ENCODE results near the gene SLX4IP. TPM values are rescaled to one million over a fixed set of nuclear protein-coding genes. Genes with fewer than 3 reads are reported as not detected.

SLX4IP gene
- total and polyA plus RNA-seq, 3 experiments from 2014 or later, result 1.5 to 8.0 (median 7.0) TPM

DNA sequence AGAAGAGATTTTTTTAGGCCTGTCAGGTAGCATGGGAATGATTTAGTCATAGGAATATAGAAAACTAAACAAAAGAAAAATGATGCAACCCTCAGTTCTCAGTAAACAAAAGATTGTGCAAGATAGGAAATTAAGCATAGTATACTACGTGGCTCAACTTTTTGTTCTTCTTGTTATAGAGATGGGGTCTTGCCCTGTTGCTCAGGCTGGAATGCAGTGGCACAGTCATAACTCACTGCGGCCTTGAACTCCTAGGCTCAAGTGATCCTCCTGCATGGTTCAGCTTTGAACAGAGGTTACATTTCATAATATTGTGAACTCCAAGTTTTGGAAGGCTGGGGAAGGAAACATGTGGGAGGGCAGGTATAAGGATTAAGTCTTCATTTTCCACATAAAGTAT, 28.5 kb downstream of the SLX4IP start:
- Histone ChIP-seq H3K9me3 (ENCODE audit: low read length) (no peaks in the 10 kb centered on the region), H3K27ac (ENCODE audit: low read depth, low read length) (no peak overlapping the region), H3K4me1 (ENCODE audit: insufficient read depth, low read length) (no peaks in the 10 kb centered on the region), H3K36me3 (ENCODE audit: insufficient read depth, low read length) (no peaks in the 10 kb centered on the region), H3K27me3 (ENCODE audit: insufficient read depth, low read length, poor library complexity, severe bottlenecking) (no peaks in the 10 kb centered on the region), H3K4me3 (ENCODE audit: low read length) (no peak overlapping the region)
- Mint-ChIP-seq H3K27ac (no peak overlapping the region), H3K9me3 (peaks cover 0 to 2% (median 1%) of the 10 kb centered on the region in 5 donors), H3K4me3 (no peak overlapping the region), H3K27me3 (no peaks in the 10 kb centered on the region), H3K36me3 (peaks cover 16 to 31% (median 17%) of the 10 kb centered on the region in 3 donors), H3K4me1 (peaks cover 0 to 16% (median 4%) of the 10 kb centered on the region in 3 donors)
- ChIA-PET CTCF (no interaction called here), POLR2A (no interaction called here)
- DNase-seq, result no peak

DNA sequence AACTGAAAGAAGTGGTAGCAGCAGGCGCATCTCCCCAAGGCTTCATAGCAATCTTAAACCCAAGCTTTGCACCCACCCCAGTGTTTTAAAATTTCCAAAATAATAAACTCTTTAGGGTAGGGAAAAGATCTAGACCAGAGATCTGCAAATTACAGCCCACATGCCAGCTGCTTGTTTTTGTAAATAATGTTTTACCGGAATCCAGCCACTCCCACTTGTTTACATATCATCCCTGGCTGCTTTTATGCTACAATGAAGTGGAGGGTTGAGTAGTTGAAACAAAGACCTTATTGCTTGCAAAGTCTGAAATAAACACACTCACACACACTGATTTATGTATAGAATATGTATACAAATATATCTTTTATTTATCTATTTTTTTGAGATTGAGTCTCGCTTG, 30.0 kb downstream of the SLX4IP start:
- Mint-ChIP-seq H3K36me3 (peaks cover 7 to 24% (median 12%) of the 10 kb centered on the region in 3 donors), H3K9me3 (peaks cover 0 to 2% (median 1%) of the 10 kb centered on the region in 5 donors), H3K4me3 (no peak overlapping the region), H3K27ac (no peak overlapping the region), H3K4me1 (peaks cover 0 to 16% (median 7%) of the 10 kb centered on the region in 3 donors), H3K27me3 (no peaks in the 10 kb centered on the region)
- Histone ChIP-seq H3K4me1 (ENCODE audit: insufficient read depth, low read length) (no peaks in the 10 kb centered on the region), H3K27ac (ENCODE audit: low read depth, low read length) (no peak overlapping the region), H3K27me3 (ENCODE audit: insufficient read depth, low read length, poor library complexity, severe bottlenecking) (no peaks in the 10 kb centered on the region), H3K4me3 (ENCODE audit: low read length) (no peak overlapping the region), H3K36me3 (ENCODE audit: insufficient read depth, low read length) (no peaks in the 10 kb centered on the region), H3K9me3 (ENCODE audit: low read length) (no peaks in the 10 kb centered on the region)
- CTCF ChIA-PET, result no interaction called here
- POLR2A ChIA-PET, result no interaction called here
- DNase-seq, result no peak

DNA sequence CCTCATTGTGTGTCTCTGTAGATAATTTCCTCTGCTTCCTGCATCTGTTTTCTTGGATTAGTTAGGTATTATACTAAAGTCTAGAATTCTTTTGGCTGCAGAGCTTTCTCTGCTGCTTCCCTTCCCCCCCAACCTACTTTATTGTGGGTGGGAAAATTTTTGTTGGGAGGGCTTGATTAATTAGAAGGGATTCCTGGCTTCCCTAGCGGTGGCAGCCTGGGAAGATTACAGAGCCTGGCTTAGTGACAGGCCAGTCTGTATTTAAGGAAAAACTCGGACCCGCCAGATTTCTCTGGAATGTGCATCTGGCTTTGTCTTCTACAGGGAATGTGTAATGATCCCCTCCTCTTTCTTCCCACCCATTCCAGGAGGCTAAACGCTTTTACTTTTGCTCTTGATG, 31.2 kb downstream of the SLX4IP start:
- no peaks in the 10 kb centered on the region for H3K27me3 ChIP-seq (ENCODE audit: insufficient read depth, low read length, poor library complexity, severe bottlenecking)
- peaks cover 0 to 11% (median 7%) of the 10 kb centered on the region in 3 donors for H3K4me1 Mint-ChIP-seq
- peaks cover 0 to 2% (median 1%) of the 10 kb centered on the region in 5 donors for H3K9me3 Mint-ChIP-seq
- ChIA-PET POLR2A (no interaction called here), CTCF (no interaction called here)
- peak overlapping the region in 1 of 8 donors; percentile 70 for H3K27ac Mint-ChIP-seq
- H3K4me3 ChIP-seq (ENCODE audit: low read length), result no peak overlapping the region
- no peaks in the 10 kb centered on the region for H3K27me3 Mint-ChIP-seq
- peaks cover 7 to 20% (median 11%) of the 10 kb centered on the region in 3 donors for H3K36me3 Mint-ChIP-seq
- no peak for DNase-seq
- no peaks in the 10 kb centered on the region for H3K9me3 ChIP-seq (ENCODE audit: low read length)
- no peaks in the 10 kb centered on the region for H3K4me1 ChIP-seq (ENCODE audit: insufficient read depth, low read length)
- no peak overlapping the region for H3K4me3 Mint-ChIP-seq
- H3K27ac ChIP-seq (ENCODE audit: low read depth, low read length), result no peak overlapping the region
- H3K36me3 ChIP-seq (ENCODE audit: insufficient read depth, low read length), result no peaks in the 10 kb centered on the region

DNA sequence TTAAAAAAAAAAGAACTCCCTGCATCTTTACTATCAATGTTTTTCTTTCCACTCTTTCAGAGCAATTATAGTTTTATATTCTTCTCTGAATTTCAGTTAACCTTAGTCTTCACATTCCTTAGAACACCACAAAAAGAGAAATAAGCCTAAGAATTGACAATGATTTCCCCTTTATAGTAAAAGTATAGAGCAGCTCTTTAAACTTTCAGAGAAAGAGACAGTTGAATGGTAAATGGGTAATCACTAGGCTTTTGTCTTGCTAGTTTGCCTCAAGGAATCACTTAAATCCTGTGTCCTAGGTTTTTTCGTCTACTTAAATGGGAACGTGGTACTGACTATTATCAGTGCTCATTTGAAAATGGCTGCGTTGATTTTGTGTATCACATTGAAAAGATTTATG, 31.8 kb downstream of the SLX4IP start:
- Histone ChIP-seq H3K4me3 (ENCODE audit: low read length) (no peak overlapping the region), H3K4me1 (ENCODE audit: insufficient read depth, low read length) (no peaks in the 10 kb centered on the region), H3K36me3 (ENCODE audit: insufficient read depth, low read length) (no peaks in the 10 kb centered on the region), H3K9me3 (ENCODE audit: low read length) (no peaks in the 10 kb centered on the region), H3K27ac (ENCODE audit: low read depth, low read length) (no peak overlapping the region), H3K27me3 (ENCODE audit: insufficient read depth, low read length, poor library complexity, severe bottlenecking) (no peaks in the 10 kb centered on the region)
- DNase-seq, result no peak
- peaks cover 0 to 2% (median 1%) of the 10 kb centered on the region in 5 donors for H3K9me3 Mint-ChIP-seq
- no peak overlapping the region for H3K4me3 Mint-ChIP-seq
- ChIA-PET POLR2A (no interaction called here), CTCF (no interaction called here)
- H3K36me3 Mint-ChIP-seq, result peaks cover 10 to 20% (median 11%) of the 10 kb centered on the region in 3 donors
- peaks cover 0 to 11% (median 7%) of the 10 kb centered on the region in 3 donors for H3K4me1 Mint-ChIP-seq
- H3K27me3 Mint-ChIP-seq, result no peaks in the 10 kb centered on the region
- no peak overlapping the region for H3K27ac Mint-ChIP-seq

DNA sequence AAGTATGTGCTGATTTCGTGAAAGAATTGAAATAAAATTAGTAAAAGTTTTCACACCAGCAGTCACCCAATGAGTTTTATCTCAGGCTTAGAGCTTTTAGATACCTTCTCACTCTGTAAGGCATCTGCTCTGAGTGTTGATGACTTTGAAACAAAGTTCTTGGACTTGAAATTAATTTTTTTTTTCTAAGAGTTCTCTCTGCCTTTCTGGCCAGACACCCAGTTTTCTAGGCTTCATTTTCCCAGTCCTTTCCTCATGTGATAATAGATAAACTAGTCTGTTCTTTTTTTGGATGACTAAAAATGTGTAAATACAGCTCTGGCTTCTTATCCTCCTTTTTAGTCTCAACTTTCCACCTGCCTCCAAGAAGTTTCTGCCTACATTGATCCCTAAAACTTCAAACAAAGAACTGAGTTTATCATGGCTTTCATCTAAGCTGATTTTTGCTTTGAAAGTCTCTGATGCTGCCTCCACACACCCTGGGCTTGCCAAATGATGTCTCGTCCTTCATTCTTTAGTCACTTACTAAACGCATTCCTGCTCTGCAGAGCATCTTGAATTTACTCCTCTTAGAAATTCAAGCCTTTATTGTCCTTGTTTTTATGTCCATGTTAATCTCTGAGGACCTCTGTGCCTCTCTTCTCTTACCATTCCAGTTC, 32.7 kb downstream of the SLX4IP start:
- Mint-ChIP-seq H3K27me3 (no peaks in the 10 kb centered on the region), H3K27ac (peak overlapping the region in 1 of 8 donors; percentile 19), H3K4me3 (no peak overlapping the region), H3K9me3 (peaks cover 0 to 2% (median 1%) of the 10 kb centered on the region in 5 donors), H3K36me3 (peaks cover 9 to 17% (median 10%) of the 10 kb centered on the region in 3 donors), H3K4me1 (peaks cover 0 to 6% (median 5%) of the 10 kb centered on the region in 3 donors)
- Histone ChIP-seq H3K27me3 (ENCODE audit: insufficient read depth, low read length, poor library complexity, severe bottlenecking) (no peaks in the 10 kb centered on the region), H3K4me3 (ENCODE audit: low read length) (no peak overlapping the region), H3K27ac (ENCODE audit: low read depth, low read length) (no peak overlapping the region), H3K9me3 (ENCODE audit: low read length) (no peaks in the 10 kb centered on the region), H3K4me1 (ENCODE audit: insufficient read depth, low read length) (no peaks in the 10 kb centered on the region), H3K36me3 (ENCODE audit: insufficient read depth, low read length) (no peaks in the 10 kb centered on the region)
- ChIA-PET CTCF (interaction anchor here (0.7 to 1.0 kb wide), 2 partner anchors 12 to 778 kb away, joined by 3 read pairs; no protein-coding TSS in a partner anchor), POLR2A (no interaction called here)
- no peak for DNase-seq

DNA sequence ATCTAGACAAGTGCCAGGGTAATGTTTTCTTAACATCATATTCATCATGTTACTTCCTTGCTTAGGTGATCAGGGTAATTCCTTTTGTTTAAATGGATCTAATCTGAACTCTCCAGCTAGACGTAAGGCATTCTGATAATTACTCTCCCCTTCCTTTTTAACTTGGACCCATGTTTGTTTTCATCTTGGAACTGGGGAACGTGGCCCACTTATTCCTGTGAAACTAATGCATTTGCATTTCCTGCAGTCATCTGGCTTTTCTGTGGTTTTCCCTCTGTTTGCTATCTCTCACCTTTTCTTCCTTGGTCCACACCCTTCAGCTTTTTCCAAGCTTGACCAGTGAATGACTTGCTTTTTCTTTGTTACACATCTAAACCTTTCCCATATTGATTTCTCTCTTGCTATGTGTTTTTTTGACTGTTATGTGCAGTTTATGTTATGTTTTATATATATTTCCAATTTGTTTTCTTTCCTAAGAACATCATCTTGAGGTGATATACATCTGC, 33.3 kb downstream of the SLX4IP start:
- no peaks in the 10 kb centered on the region for H3K27me3 Mint-ChIP-seq
- Histone ChIP-seq H3K27ac (ENCODE audit: low read depth, low read length) (no peak overlapping the region), H3K4me3 (ENCODE audit: low read length) (no peak overlapping the region), H3K4me1 (ENCODE audit: insufficient read depth, low read length) (no peaks in the 10 kb centered on the region), H3K9me3 (ENCODE audit: low read length) (no peaks in the 10 kb centered on the region), H3K36me3 (ENCODE audit: insufficient read depth, low read length) (no peaks in the 10 kb centered on the region), H3K27me3 (ENCODE audit: insufficient read depth, low read length, poor library complexity, severe bottlenecking) (no peaks in the 10 kb centered on the region)
- H3K36me3 Mint-ChIP-seq, result peaks cover 5 to 11% (median 9%) of the 10 kb centered on the region in 3 donors
- ChIA-PET CTCF (interaction anchor here (0.7 to 1.0 kb wide), 2 partner anchors 12 to 778 kb away, joined by 3 read pairs; no protein-coding TSS in a partner anchor), POLR2A (no interaction called here)
- peaks cover 0 to 2% (median 0%) of the 10 kb centered on the region in 5 donors for H3K9me3 Mint-ChIP-seq
- no peak overlapping the region for H3K27ac Mint-ChIP-seq
- DNase-seq, result no peak
- H3K4me1 Mint-ChIP-seq, result peaks cover 4 to 6% (median 5%) of the 10 kb centered on the region in 3 donors
- H3K4me3 Mint-ChIP-seq, result no peak overlapping the region

DNA sequence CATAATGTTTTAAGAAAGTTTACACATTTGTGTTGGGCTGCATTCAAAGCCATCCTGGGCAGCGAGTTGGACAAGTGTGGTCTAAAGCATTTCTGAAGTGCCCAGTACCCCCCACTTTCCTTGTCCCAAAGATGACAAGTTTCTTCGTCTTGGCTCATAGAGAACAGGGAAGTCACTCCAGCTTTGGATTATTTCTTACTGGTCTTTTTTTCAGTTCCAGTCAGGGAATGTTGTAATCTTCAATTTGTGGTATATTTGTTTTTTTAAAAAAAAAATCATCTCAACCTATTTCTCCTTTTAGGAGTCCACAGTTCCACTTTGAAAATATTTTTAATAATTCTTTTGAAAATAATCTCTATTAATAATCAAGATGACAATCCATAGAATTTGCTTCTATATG, 34.0 kb downstream of the SLX4IP start:
- peaks cover 5 to 8% (median 5%) of the 10 kb centered on the region in 3 donors for H3K36me3 Mint-ChIP-seq
- H3K27me3 Mint-ChIP-seq, result no peaks in the 10 kb centered on the region
- H3K4me3 Mint-ChIP-seq, result no peak overlapping the region
- ChIA-PET CTCF (no interaction called here), POLR2A (no interaction called here)
- H3K4me1 Mint-ChIP-seq, result peaks cover 5 to 6% (median 5%) of the 10 kb centered on the region in 3 donors
- Histone ChIP-seq H3K36me3 (ENCODE audit: insufficient read depth, low read length) (no peaks in the 10 kb centered on the region), H3K27ac (ENCODE audit: low read depth, low read length) (no peak overlapping the region), H3K4me3 (ENCODE audit: low read length) (no peak overlapping the region), H3K27me3 (ENCODE audit: insufficient read depth, low read length, poor library complexity, severe bottlenecking) (no peaks in the 10 kb centered on the region), H3K9me3 (ENCODE audit: low read length) (no peaks in the 10 kb centered on the region), H3K4me1 (ENCODE audit: insufficient read depth, low read length) (no peaks in the 10 kb centered on the region)
- DNase-seq, result no peak
- no peak overlapping the region for H3K27ac Mint-ChIP-seq
- no peaks in the 10 kb centered on the region for H3K9me3 Mint-ChIP-seq

DNA sequence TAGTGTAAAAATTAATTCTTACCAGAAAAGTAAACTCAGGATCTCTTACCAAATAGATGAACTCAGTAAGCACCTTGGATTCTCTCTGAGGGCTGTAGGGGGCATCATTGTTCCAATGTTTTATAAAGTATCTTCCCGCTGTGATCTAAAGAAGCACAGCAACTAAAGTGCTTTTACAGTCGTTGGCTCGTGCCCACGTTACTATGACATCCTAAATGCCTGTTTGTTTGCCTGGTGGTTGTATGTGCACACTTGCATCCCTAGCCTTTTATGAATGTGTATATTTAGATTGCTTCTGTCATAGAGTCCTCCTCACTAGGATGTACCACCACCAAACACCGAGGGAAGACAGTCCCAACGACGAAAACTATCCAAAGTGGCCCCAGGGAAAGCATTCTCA, 34.5 kb downstream of the SLX4IP start:
- H3K4me3 ChIP-seq (ENCODE audit: low read length), result no peak overlapping the region
- H3K27me3 Mint-ChIP-seq, result no peaks in the 10 kb centered on the region
- H3K27ac Mint-ChIP-seq, result no peak overlapping the region
- peak in 1 of 5 donors; percentile 8 for DNase-seq
- no peak overlapping the region for H3K4me3 Mint-ChIP-seq
- H3K4me1 ChIP-seq (ENCODE audit: insufficient read depth, low read length), result no peaks in the 10 kb centered on the region
- H3K4me1 Mint-ChIP-seq, result peaks cover 8 to 9% (median 8%) of the 10 kb centered on the region in 3 donors
- H3K9me3 Mint-ChIP-seq, result no peaks in the 10 kb centered on the region
- H3K36me3 ChIP-seq (ENCODE audit: insufficient read depth, low read length), result no peaks in the 10 kb centered on the region
- ChIA-PET CTCF (no interaction called here), POLR2A (no interaction called here)
- no peak overlapping the region for H3K27ac ChIP-seq (ENCODE audit: low read depth, low read length)
- H3K27me3 ChIP-seq (ENCODE audit: insufficient read depth, low read length, poor library complexity, severe bottlenecking), result no peaks in the 10 kb centered on the region
- H3K9me3 ChIP-seq (ENCODE audit: low read length), result no peaks in the 10 kb centered on the region
- peaks cover 5 to 8% (median 5%) of the 10 kb centered on the region in 3 donors for H3K36me3 Mint-ChIP-seq

All from CD8-positive, alpha-beta memory T cell (primary cell).